Endothelial cell of umbilical vein (primary cell): Measurements from ENCODE around the gene LDOC1. TPM values are rescaled to one million over a fixed set of nuclear protein-coding genes. Genes with fewer than 3 reads are reported as not detected.

Experiments used
- BruUV-seq: library from RNA; stranded (reverse); fragments of 400-500 nt; replicated peaks from 2 replicates; lab custom pipeline; 2021; lab: Mats Ljungman, UMichigan
- CTCF ChIA-PET: fragments of 300-600, 350-600 bp; sonication (Branson Sonifier 250); formaldehyde crosslinking; loops from one replicate; lab custom pipeline; 2021; ENCODE audit warnings: antibody characterized with exemption, inconsistent platforms; lab: Charles Lee
- POLR2A ChIA-PET: fragments of 300-600, 350-600 bp; sonication (Branson Sonifier 250); formaldehyde crosslinking; loops from one replicate; lab custom pipeline; 2021; ENCODE audit warnings: antibody characterized with exemption, inconsistent platforms; lab: Charles Lee
- DNase-seq: peaks from one replicate; pipeline ENCODE4 v3.0.0-alpha.2; 2011; ENCODE audit warnings: low read depth, low spot score
- FAIRE-seq: peaks from 2 replicates; lab custom pipeline; 2011; peaks lifted over from hg19 to GRCh38; lab: Jason Lieb, UNC
- H2AFZ ChIP-seq: 2 replicates; pipeline ENCODE4 v1.6.0; 2012; ENCODE audit warnings: low read depth, low read length, control low read depth, inconsistent platforms
- H3K27ac ChIP-seq: 2 replicates; pipeline ENCODE4 v1.5.1; 2011; ENCODE audit warnings: low read depth, mild to moderate bottlenecking, control low read depth, low read length, moderate library complexity; ENCODE audit not compliant: insufficient read depth
- H3K27me3 ChIP-seq, 2 experiments: 2 replicates each; pipeline versions ENCODE4 v1.6.0 to v1.6.1; 2011; ENCODE audit warnings: low read length in 2 of 2, mixed read lengths in 1 of 2; ENCODE audit not compliant: control insufficient read depth in 2 of 2, insufficient read depth in 2 of 2
- H3K36me3 ChIP-seq, 2 experiments: 2 replicates in 1 of 2; 3 replicates in 1 of 2; pipeline ENCODE4 v1.5.1; 2011; ENCODE audit warnings: low read length in 2 of 2, mild to moderate bottlenecking in 1 of 2, moderate library complexity in 1 of 2; ENCODE audit not compliant: control insufficient read depth in 2 of 2, insufficient read depth in 2 of 2; ENCODE audit errors: extremely low read depth in 1 of 2
- H3K4me1 ChIP-seq: 3 replicates; pipeline ENCODE4 v1.5.1; 2011; ENCODE audit warnings: mild to moderate bottlenecking, low read length; ENCODE audit not compliant: control insufficient read depth, insufficient read depth; ENCODE audit errors: extremely low read depth
- H3K4me2 ChIP-seq: 2 replicates; pipeline ENCODE4 v1.6.1; 2011; ENCODE audit warnings: low read length, control low read depth, mixed read lengths; ENCODE audit not compliant: insufficient read depth
- H3K4me3 ChIP-seq, 3 experiments: fragments of 200-600 bp in 1 of 3; sonication (generic), shearing (Covaris generic) in 1 of 3; replicated peaks in 1 of 3; 2 replicates each; pipeline ENCODE4 v1.5.1; 2011 to 2016; ENCODE audit warnings: control low read depth in 3 of 3, low read length in 3 of 3, mild to moderate bottlenecking in 2 of 3, inconsistent platforms in 1 of 3, low read depth in 1 of 3, moderate library complexity in 1 of 3; ENCODE audit not compliant: insufficient read depth in 1 of 3
- H3K79me2 ChIP-seq: 2 replicates; pipeline ENCODE4 v1.6.0; 2012; ENCODE audit warnings: low read length, inconsistent platforms; ENCODE audit not compliant: control insufficient read depth, insufficient read depth
- H3K9ac ChIP-seq: replicated peaks from 2 replicates; pipeline ENCODE3; 2011; ENCODE audit warnings: low read length, control low read depth; ENCODE audit not compliant: insufficient read depth; ENCODE audit errors: extremely low read depth
- H3K9me1 ChIP-seq: replicated peaks from 3 replicates; pipeline ENCODE4 v1.6.0; 2011; ENCODE audit warnings: mild to moderate bottlenecking, low read length; ENCODE audit not compliant: control insufficient read depth, insufficient read depth; ENCODE audit errors: extremely low read depth
- H3K9me3 ChIP-seq: replicated peaks from 2 replicates; pipeline ENCODE4 v1.5.1; 2012; ENCODE audit warnings: low read length, inconsistent platforms; ENCODE audit not compliant: control insufficient read depth, insufficient read depth
- H4K20me1 ChIP-seq: replicated peaks from 2 replicates; pipeline ENCODE3; 2011; ENCODE audit warnings: mild to moderate bottlenecking, low read length; ENCODE audit not compliant: control insufficient read depth, insufficient read depth; ENCODE audit errors: extremely low read depth
- CTCF ChIP-seq, 2 donors: IDR thresholded peaks; 1 replicate in 1 of 2; 2 replicates in 1 of 2; pipeline ENCODE4 v1.5.1; 2011; ENCODE audit warnings: low read length in 2 of 2, mild to moderate bottlenecking in 2 of 2, moderate library complexity in 2 of 2, control low read depth in 1 of 2, inconsistent platforms in 1 of 2, low read depth in 1 of 2; ENCODE audit not compliant: insufficient read depth in 1 of 2; ENCODE audit errors: extremely low read depth in 1 of 2
- EZH2 ChIP-seq: IDR thresholded peaks from 2 replicates; pipeline ENCODE4 v1.6.1; 2012; ENCODE audit warnings: borderline replicate concordance, low read depth, mild to moderate bottlenecking, moderate library complexity, low read length, inconsistent platforms; ENCODE audit not compliant: severe bottlenecking
- FOS ChIP-seq: IDR thresholded peaks from 2 replicates; pipeline ENCODE4 v1.6.1; 2011; ENCODE audit warnings: mild to moderate bottlenecking, low read length, moderate library complexity, borderline replicate concordance; ENCODE audit not compliant: insufficient read depth
- GATA2 ChIP-seq: IDR thresholded peaks from 2 replicates; pipeline ENCODE4 v1.7.0; 2011; ENCODE audit warnings: low read depth, mild to moderate bottlenecking, moderate library complexity, mixed read lengths, low read length; ENCODE audit not compliant: insufficient read length, insufficient read depth
- JUN ChIP-seq: IDR thresholded peaks from 2 replicates; pipeline ENCODE4 v1.6.1; 2011; ENCODE audit warnings: borderline replicate concordance, low read depth; ENCODE audit not compliant: insufficient read length, insufficient read depth
- MAX ChIP-seq: IDR thresholded peaks from 2 replicates; pipeline ENCODE4 v1.6.1; 2011; ENCODE audit not compliant: insufficient read depth, insufficient read length
- MYC ChIP-seq: IDR thresholded peaks from one replicate; pipeline ENCODE4 v1.6.1; 2011; ENCODE audit warnings: mild to moderate bottlenecking, low read depth, low read length
- POLR2A ChIP-seq: IDR thresholded peaks from 2 replicates; pipeline ENCODE4 v1.6.1; 2012; ENCODE audit warnings: low read depth, mild to moderate bottlenecking, control low read depth, low read length
- POLR2AphosphoS5 ChIP-seq: IDR thresholded peaks from 2 replicates; pipeline ENCODE4 v1.6.1; 2012; ENCODE audit warnings: low read depth, mild to moderate bottlenecking, control low read depth, low read length, moderate library complexity; ENCODE audit not compliant: insufficient read depth
- dilution Hi-C: fragments of 300-500 bp; cut with MboI; formaldehyde crosslinking; loops from one replicate; pipeline ENCODE4 v1.15.0; 2019; ENCODE audit warnings: low sequenced_read_pairs; ENCODE audit not compliant: extremely low pct_ligation_motif_present
- intact Hi-C: fragments of 100-400 bp; cut with micrococcal nuclease; formaldehyde crosslinking; loops from one replicate; pipeline ENCODE4 v1.10.0; 2022
- polyA plus RNA-seq, 4 experiments: library from polyadenylated mRNA; depleted of rRNA in 3 of 4; stranded (reverse) in 3 of 4; unstranded in 1 of 4; fragments of >200 nt; gene quantifications; 2 replicates each; pipeline versions ENCODE4 v1.2.1 to v1.2.3, GENCODE V29; 2011 to 2012; ENCODE audit warnings: missing spikeins in 1 of 4
- total RNA-seq: library from RNA; stranded (reverse); gene quantifications from 2 replicates; pipeline ENCODE4 v1.2.3, GENCODE V29; 2021

LDOC1 gene
- total and polyA plus RNA-seq, 2 donors (not counting 3 experiments of a cell fraction or from before 2014, with no cell fraction given): 23.0 to 51.4 TPM

GRCh38 chrX:141142946-141143345, 34.0 kb downstream of the LDOC1 start:
- Histone ChIP-seq H3K4me3 (no peak overlapping the region), H3K9ac (no peak overlapping the region), H3K4me2 (no peak overlapping the region), H2AFZ (no peak overlapping the region), H3K79me2 (no peaks in the 10 kb centered on the region), H4K20me1 (no peaks in the 10 kb centered on the region), H3K9me3 (no peaks in the 10 kb centered on the region), H3K4me1 (no peaks in the 10 kb centered on the region), H3K27me3 (no peaks in the 10 kb centered on the region), H3K27ac (no peak overlapping the region), H3K9me1 (no peaks in the 10 kb centered on the region), H3K36me3 (no peaks in the 10 kb centered on the region)
- no peak for TF ChIP-seq EZH2
- no peak for TF ChIP-seq POLR2A
- TF ChIP-seq POLR2AphosphoS5: no peak
- TF ChIP-seq MYC: no peak
- TF ChIP-seq MAX: no peak
- no peak for TF ChIP-seq GATA2
- no peak for TF ChIP-seq CTCF (IDR thresholded peaks at IDR 0.05; ENCODE audit: extremely low read depth in 1 of 2, insufficient read depth in 1 of 2, low read depth in 1 of 2, low read length in 2 of 2)
- TF ChIP-seq FOS: no peak
- no peak for TF ChIP-seq JUN
- dilution Hi-C loops: no loop called here
- FAIRE-seq: no peak
- intact Hi-C loops: no loop called here
- ChIA-PET CTCF (no interaction called here), POLR2A (no interaction called here)
- DNase-seq: no peak
- no TSS peak for BruUV-seq
